ENCODE measurements around the gene TP53I11. TPM values are rescaled to one million over a fixed set of nuclear protein-coding genes. Genes with fewer than 3 reads are reported as not detected.

The TP53I11 gene
- total RNA-seq, 4 donors from 2014 or later = 24.7 to 107 (median 46.3) TPM

DNA sequence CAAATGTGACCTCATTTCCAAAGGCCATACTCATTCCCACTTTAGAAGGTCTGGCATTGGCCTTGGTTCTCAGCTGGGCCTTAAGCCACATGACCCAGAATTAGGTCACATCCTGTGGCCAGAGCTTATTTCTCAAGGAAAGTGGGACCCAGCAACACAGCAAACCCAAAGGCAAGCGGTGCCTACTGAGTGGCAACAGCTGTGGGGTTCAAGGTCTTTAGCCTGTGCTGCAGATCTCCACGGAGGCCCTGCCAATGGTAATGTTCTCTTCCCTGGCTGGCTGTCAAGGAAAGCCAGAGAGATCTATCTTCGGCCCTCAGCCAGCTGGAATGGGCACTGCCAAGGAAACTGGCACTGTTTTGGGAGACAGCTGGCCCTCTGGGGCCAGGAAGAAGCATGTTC is 41.5 kb upstream of the TP53I11 start:
- TF ChIP-seq, protein P1, sequence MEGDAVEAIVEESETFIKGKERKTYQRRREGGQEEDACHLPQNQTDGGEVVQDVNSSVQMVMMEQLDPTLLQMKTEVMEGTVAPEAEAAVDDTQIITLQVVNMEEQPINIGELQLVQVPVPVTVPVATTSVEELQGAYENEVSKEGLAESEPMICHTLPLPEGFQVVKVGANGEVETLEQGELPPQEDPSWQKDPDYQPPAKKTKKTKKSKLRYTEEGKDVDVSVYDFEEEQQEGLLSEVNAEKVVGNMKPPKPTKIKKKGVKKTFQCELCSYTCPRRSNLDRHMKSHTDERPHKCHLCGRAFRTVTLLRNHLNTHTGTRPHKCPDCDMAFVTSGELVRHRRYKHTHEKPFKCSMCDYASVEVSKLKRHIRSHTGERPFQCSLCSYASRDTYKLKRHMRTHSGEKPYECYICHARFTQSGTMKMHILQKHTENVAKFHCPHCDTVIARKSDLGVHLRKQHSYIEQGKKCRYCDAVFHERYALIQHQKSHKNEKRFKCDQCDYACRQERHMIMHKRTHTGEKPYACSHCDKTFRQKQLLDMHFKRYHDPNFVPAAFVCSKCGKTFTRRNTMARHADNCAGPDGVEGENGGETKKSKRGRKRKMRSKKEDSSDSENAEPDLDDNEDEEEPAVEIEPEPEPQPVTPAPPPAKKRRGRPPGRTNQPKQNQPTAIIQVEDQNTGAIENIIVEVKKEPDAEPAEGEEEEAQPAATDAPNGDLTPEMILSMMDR (IDR thresholded peaks at IDR 0.05; ENCODE audit: low read depth) = no peak

DNA sequence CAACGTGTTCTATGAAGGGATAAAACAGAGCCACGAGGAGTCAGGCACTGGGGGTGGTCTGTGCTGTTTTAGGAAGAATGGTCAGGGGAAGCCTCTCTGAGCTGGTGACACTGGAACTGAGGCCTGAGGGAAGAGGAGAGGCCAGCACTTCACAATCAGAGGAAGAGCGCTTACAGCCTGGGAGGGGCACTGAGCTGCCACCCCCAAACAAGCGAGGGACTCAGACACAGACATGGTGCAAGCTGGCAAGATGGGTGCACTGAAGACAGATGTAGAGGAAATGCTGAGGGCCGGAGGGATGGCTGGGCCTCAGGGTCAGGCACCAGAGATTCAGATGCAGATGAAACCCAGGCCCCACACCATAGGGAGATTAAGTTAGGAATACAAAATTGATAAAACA is 40.0 kb upstream of the TP53I11 start:
- TF ChIP-seq, protein P1 (IDR thresholded peaks at IDR 0.05; ENCODE audit: low read depth) = no peak

DNA sequence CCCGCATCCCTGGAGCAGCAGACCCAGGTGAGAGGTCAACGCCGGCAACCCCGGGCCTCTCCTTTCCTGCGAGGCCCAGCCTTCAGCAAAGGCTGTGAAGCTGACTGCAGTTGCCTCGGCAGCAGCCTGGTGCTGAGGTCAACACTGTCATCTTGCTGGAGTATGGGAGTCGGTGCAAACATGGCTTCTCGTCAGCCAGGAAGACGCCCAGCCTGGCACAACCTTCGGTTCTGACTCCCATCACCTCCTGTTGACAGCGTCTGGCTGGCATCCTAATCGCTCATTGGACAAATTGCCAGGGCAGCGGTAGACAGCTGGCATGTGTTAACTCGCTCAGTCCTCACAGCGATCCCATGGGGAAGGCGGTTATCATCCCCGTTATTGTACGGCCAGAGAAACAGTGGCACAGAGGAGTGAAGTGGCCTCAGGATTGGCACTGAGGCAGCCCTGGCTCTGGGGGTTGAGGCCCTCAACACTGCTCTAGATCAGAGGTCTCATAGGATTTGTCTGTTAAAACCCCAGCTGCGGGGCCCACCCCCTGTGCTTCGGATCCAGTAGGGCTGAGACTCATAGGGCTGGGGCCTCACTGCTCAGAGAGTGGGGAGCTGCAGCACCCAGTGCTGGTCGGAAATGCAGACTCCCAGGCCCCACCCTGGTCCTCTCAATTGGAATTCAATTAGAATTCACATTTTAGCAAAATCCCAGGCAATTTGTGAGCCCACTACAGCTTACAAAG is 39.3 kb upstream of the TP53I11 start:
- TF ChIP-seq, protein P1 (IDR thresholded peaks at IDR 0.05; ENCODE audit: low read depth) = no peak

DNA sequence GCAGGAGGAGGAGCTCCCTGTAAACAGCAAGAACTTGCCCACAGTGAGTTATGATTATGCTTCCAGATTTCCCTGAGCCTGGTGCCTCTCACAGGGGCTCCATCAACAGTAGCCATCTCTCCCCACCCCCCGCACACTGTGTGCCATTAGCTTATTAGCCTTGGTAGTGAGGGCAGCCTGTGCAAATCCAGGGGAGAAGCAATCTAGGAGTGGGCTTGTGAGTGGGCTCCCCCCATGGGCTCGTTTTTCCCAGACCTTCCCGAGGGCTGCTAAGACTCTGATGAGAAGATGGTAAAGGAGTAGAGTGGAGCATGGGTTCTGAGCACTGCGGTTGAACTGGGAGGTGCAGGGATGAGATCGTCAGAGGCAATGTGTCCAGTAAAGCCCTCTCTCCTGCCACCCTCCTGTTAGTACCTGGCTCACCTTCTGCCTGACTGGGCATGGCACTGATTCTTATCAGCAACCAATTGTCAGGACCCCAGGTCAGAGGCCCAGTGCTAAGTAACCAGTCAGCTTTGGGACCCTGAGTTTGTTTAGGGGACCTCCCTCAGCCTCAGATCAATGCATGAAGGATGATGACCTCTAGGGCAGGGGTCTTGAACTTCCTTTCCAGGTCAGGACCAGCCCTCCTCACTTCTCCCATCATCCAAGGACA is 38.4 kb upstream of the TP53I11 start:
- TF ChIP-seq, protein P1 (IDR thresholded peaks at IDR 0.05; ENCODE audit: low read depth) = no peak

DNA sequence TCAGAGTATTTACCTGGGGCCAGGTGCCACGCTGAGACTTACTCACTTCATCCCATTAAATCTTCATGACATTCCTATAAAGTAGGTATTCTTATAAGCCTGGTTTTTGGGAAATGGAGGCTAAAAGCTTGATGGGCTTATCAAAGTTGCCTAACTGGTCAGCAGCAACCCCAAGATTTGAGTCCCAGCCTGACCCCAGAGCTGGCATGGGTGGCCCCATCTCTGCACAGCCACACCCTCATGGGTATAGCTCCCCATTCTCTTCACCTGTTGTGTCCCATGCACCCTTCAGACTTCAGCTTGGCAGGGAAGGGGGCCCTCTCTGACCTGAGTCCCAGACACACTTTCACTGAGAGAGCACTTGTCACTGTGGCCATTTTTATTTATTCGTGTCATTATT is 37.4 kb upstream of the TP53I11 start:
- TF ChIP-seq, protein P1 (IDR thresholded peaks at IDR 0.05; ENCODE audit: low read depth) = no peak

DNA sequence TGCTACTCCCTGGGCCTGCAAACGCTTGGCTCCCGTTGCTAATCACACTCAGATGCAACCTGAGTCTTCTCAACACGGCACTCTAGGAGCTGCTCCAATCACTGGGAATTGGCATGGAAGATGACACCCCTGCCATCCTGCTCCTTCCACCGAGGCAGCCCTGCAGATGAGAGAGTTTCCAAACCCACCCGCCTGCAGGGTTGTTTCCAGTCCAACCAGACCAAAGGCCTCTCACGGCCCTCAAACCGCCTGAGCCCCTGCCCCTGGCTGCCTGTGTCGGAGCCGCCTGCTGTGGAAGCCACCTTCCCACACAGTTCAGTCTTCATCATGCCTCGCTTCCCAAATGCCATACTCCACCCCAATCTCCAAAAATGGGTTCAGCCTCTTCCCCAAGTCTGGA is 36.8 kb upstream of the TP53I11 start:
- TF ChIP-seq, protein P1 (IDR thresholded peaks at IDR 0.05; ENCODE audit: low read depth) = no peak

DNA sequence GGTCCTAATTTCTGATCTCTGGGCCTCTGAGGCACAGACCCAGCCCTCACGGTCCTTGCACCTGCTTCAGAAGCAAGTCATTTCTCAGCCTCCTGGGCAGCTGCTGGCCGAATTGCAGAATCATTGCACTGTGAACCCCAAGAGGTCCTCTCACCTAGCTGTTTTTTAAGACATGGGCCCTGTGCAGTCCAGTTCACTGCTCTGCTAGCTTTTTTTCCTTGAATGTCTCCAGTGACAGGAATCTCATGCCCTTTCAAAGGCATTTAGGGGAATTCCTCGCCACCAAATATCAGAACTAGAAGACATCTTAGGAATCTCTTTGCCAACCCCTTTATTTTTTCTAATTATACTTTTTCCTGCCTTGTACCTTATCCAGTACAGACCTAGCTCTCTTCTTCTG is 35.6 kb upstream of the TP53I11 start:
- TF ChIP-seq, protein P1 (IDR thresholded peaks at IDR 0.05; ENCODE audit: low read depth) = no peak
